AG09309 (cell line): ENCODE measurements around the gene MARVELD1.
A peak's percentile ranks its signal among the peaks of the same experiment; 100 is the strongest.

Experiments used
- DNase-seq: peaks from one replicate; pipeline ENCODE4 v3.0.0-alpha.2; 2010; ENCODE audit warnings: low read depth
- H3K4me3 ChIP-seq: 2 replicates; pipeline ENCODE4 v1.5.1; 2011; ENCODE audit warnings: mild to moderate bottlenecking, low read depth, low read length, moderate library complexity; ENCODE audit not compliant: control insufficient read depth
- TF ChIP-seq, protein P1 (sequence below): IDR thresholded peaks from 2 replicates; pipeline ENCODE4 v1.5.1; 2011; ENCODE audit warnings: mild to moderate bottlenecking, low read depth, low read length, inconsistent platforms; ENCODE audit not compliant: insufficient read depth, control insufficient read depth; ENCODE audit errors: missing control alignments

The MARVELD1 gene

DNA sequence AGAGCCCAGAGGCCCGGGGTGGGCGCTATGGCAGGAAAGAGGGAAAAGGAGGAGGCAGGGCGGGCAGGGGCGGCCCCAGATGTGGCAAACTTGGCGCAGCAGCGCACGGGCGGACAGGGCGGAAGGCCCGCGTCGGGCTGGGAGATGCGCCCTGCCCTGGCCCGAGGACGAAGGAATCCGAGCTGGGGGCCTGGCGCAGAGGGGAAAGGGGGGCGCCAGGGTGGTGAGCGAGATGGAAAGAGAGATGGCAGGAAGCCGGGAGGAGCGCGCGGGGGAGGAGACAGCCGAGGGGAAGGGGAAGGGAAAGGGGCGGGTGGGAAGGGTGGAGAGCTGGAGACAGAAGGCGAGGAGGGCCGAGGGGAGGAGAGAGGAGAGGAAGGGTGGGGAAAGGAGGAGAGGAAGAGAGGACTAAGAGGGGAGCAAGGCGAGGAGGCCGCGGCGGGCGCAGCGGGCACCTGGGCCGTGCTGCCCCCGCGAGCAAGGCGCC, at the start of gene MARVELD1:
Gene MARVELD1, plus strand, starts transcription at position 392 of the 487 bp plus-strand sequence. CDS start 147 bp downstream, outside the sequence.
- peak within 1 kb of the TSS; percentile 72 for H3K4me3 ChIP-seq
- TF ChIP-seq, protein P1, sequence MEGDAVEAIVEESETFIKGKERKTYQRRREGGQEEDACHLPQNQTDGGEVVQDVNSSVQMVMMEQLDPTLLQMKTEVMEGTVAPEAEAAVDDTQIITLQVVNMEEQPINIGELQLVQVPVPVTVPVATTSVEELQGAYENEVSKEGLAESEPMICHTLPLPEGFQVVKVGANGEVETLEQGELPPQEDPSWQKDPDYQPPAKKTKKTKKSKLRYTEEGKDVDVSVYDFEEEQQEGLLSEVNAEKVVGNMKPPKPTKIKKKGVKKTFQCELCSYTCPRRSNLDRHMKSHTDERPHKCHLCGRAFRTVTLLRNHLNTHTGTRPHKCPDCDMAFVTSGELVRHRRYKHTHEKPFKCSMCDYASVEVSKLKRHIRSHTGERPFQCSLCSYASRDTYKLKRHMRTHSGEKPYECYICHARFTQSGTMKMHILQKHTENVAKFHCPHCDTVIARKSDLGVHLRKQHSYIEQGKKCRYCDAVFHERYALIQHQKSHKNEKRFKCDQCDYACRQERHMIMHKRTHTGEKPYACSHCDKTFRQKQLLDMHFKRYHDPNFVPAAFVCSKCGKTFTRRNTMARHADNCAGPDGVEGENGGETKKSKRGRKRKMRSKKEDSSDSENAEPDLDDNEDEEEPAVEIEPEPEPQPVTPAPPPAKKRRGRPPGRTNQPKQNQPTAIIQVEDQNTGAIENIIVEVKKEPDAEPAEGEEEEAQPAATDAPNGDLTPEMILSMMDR, result no peak
- DNase-seq, result no peak

DNA sequence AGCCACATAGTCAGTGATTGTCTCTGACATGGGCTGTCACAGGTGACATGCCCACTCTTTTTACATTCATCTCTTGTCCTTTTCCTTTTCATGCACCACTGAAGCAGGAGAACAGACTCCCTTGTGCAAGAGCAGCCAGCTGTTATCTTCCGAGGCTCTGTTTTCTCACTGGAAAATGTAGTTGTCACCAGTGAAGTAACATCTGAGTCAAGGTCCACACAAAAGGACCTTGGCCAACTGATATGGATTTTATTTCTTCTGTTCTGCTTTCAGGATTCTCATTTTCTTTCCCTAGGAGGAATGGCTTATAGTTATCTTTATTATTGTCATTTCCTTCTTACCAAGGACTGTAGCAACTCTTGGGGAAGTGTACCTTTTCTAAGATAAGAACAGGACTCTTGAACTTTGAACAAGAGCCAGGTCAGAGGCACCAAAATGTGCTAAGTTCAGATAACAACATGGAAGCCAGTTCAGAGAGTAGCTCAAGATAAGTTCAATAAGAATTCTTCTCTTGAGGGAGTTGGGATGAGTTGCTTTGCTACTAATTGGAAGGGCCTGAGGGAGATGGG, 49.2 kb upstream of the MARVELD1 start:
- H3K4me3 ChIP-seq, result no peak overlapping the region
- TF ChIP-seq, protein P1, result no peak
- DNase-seq, result no peak

DNA sequence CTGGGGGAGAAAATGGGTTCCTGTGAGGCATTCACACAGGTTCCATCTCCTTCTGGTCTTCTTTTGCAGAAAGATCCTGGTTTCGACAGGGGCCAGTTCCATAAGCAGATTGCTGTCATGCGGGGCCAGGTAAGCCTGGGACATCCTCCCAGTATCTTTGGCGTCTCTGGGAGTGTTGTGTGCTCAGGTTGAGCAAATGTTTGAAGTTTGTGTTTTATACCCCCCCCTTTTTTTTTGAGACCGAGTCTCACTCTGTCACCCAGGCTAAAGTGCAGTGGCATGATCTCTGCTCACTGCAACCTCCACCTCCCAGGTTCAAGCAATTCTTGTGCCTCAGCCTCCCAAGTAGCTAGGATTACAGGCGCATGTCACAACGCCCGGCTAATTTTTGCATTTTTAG, 46.5 kb upstream of the MARVELD1 start:
- TF ChIP-seq, protein P1, result no peak
- no peak for DNase-seq

DNA sequence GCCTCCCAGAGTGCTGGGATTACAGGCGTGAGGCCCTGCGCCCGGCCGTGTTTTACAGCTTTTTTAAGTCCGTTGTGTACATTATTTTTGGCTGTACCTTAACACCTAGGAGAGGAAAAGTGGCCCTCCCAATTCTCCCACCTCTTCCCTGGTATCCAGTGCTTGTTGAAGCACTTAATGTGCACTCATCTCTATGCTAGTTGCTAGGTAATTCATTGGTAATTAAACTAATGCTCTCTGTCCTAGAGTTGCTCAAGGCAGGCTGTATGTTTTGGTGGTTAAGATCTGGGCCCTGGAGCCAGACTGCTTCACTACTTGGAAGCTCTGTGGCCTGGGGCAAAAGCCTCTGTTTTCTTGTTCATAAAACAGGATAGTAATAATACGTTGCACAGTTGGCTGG, 46.1 kb upstream of the MARVELD1 start:
- TF ChIP-seq, protein P1, result no peak
- H3K4me3 ChIP-seq, result no peak overlapping the region
- no peak for DNase-seq

More for the DNA sequence above, 46.5 kb upstream of the MARVELD1 start:
- H3K4me3 ChIP-seq, result no peak overlapping the region

DNA sequence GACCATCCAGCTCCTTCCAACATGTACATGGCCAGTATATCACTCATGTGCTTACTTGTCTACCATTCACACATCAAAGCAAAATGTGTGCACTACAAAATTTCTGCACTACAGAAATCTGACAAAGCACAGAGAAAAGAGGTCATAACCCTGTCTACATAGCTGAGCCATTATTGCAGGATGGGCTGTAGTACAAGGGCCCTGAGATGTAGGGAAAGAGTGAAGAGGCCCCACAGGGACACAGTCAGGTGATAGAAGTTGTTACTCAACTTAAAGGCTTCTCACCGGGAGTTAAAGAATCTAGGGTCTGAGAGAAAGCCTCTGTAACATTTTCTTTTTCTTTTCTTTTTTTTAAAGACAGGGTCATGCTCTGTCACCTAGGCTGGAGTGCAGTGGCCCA, 44.0 kb upstream of the MARVELD1 start:
- no peak for DNase-seq

DNA sequence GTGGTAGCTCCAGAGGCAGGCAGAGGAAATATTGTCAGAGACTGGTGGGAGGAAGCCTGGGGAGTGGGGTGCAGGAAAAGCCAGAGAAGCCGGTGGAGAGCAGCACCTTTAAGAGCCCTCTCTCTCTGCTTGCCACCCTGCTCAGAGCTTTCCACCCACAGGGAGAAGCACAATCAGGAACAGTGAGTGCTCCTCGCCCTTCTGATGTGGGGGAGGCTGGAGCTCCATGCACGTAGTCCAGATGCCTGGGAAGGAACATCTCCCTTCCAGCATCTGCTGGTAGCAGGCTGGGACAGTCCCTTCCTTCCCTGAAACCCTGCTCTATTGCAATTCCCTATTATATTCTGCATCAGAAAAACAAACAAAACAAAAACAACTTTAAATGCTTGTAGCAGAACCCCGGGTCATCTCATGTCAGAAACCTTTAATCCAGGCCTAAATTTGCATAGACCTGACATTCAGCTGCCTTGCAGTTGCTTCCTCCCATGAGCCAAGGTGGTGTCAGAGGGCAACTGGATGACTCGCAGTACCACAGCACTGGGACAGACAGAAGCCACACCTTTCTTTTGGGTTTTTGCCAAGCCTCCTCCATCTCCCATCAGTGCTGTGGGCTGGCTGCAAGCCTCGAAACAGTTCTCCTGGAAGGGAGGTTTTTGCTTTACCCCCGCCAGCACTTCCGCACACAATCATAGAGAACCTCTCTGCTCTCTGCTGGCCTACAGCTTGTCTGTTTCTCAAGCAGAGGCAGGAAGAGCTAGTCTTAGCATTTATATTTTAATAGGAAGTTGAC, 39.6 kb upstream of the MARVELD1 start:
- DNase-seq, result no peak
- H3K4me3 ChIP-seq, result no peak overlapping the region
- TF ChIP-seq, protein P1, result no peak

More for the DNA sequence above, 44.0 kb upstream of the MARVELD1 start:
- TF ChIP-seq, protein P1, result no peak
- H3K4me3 ChIP-seq, result no peak overlapping the region
